ENCODE data around the gene GRAMD4. TPM values are rescaled to one million over a fixed set of nuclear protein-coding genes. Genes with fewer than 3 reads are reported as not detected.

GRAMD4 gene
- total and polyA plus RNA-seq, 2 donors (not counting 1 experiment from before 2014, with no cell fraction given), result 17.0 to 88.1 TPM

GRCh38 chr22:46585340-46586122 lies 34.7 kb upstream of the GRAMD4 start:
- Histone ChIP-seq H3K4me3 (ENCODE audit: control extremely low read depth in 1 of 5, extremely low read depth in 1 of 5, insufficient read depth in 1 of 5, low read depth in 2 of 5, low read length in 4 of 5) (no peak overlapping the region), H3K4me2 (replicated peaks; ENCODE audit: low read depth, low read length, poor library complexity, severe bottlenecking) (peak overlapping the region; percentile 82), H3K36me3 (replicated peaks in 1 of 2; ENCODE audit: control extremely low read depth in 1 of 2, control insufficient read depth in 1 of 2, extremely low read depth in 1 of 2, insufficient read depth in 2 of 2, low read length in 1 of 2) (no peaks in the 10 kb centered on the region), H3K27me3 (replicated peaks in 1 of 4; ENCODE audit: control extremely low read depth in 1 of 4, control insufficient read depth in 3 of 4, insufficient read depth in 4 of 4, low read length in 3 of 4) (no peaks in the 10 kb centered on the region), H3K9ac (ENCODE audit: low read length) (no peak overlapping the region), H3K4me1 (ENCODE audit: control insufficient read depth in 2 of 2, insufficient read depth in 2 of 2, low read length in 2 of 2) (peaks cover 72 to 91% of the 10 kb centered on the region in 2 donors), H4K20me1 (ENCODE audit: control insufficient read depth, insufficient read depth, low read length, poor library complexity, severe bottlenecking) (peaks cover 14% of the 10 kb centered on the region), H3K9me3 (ENCODE audit: control extremely low read depth in 1 of 3, control insufficient read depth in 2 of 3, insufficient read depth in 1 of 3, low read length in 2 of 3) (no peaks in the 10 kb centered on the region), H2AFZ (ENCODE audit: insufficient read depth, low read depth, low read length, poor library complexity, severe bottlenecking) (no peak overlapping the region), H3K79me2 (ENCODE audit: control insufficient read depth, insufficient read depth, low read length) (peaks cover 91% of the 10 kb centered on the region), H3K27ac (ENCODE audit: low read length in 2 of 2) (no peak overlapping the region)
- WGBS (ENCODE audit: insufficient coverage), result 96% methylated on average over 18 of the region's 19 CpGs
- no peak for DNase-seq
- Mint-ChIP-seq H3K27me3 (no peaks in the 10 kb centered on the region), H3K27ac (peak overlapping the region; percentile 71), H3K4me1 (peaks cover 83% of the 10 kb centered on the region), H3K4me3 (peak overlapping the region; percentile 39), H3K9me3 (ENCODE audit: insufficient read depth) (no peaks in the 10 kb centered on the region)
- no peak for TF ChIP-seq CTCF (IDR thresholded peaks at IDR 0.05)
- TF ChIP-seq EZH2 (IDR thresholded peaks at IDR 0.05; ENCODE audit: borderline replicate concordance, insufficient read depth, low read depth, low read length, poor library complexity, severe bottlenecking), result no peak
- CTCF ChIA-PET, result no interaction called here
- intact Hi-C loops (cut with micrococcal nuclease), result loop anchor here (2.0 kb wide), 1 partner anchor 149 kb away; no protein-coding TSS in a partner anchor
- POLR2A ChIA-PET, result interaction anchor here (0.6 kb wide), 1 partner anchor 14 kb away, joined by 3 read pairs; no protein-coding TSS in a partner anchor
- no peak for ATAC-seq (ENCODE audit: low read depth)

GRCh38 chr22:46586123-46586519 lies 34.1 kb upstream of the GRAMD4 start:
- Mint-ChIP-seq H3K4me3 (no peak overlapping the region), H3K9me3 (ENCODE audit: insufficient read depth) (no peaks in the 10 kb centered on the region), H3K4me1 (peaks cover 83% of the 10 kb centered on the region), H3K27ac (peak overlapping the region; percentile 99), H3K27me3 (no peaks in the 10 kb centered on the region)
- peaks cover 73 to 91% of the 10 kb centered on the region in 2 donors for H3K4me1 ChIP-seq (ENCODE audit: control insufficient read depth in 2 of 2, insufficient read depth in 2 of 2, low read length in 2 of 2)
- no peaks in the 10 kb centered on the region for H3K9me3 ChIP-seq (ENCODE audit: control extremely low read depth in 1 of 3, control insufficient read depth in 2 of 3, insufficient read depth in 1 of 3, low read length in 2 of 3)
- H3K27ac ChIP-seq (ENCODE audit: low read length in 2 of 2), result peak overlapping the region in 1 of 2 donors; percentile 99
- no peaks in the 10 kb centered on the region for H3K36me3 ChIP-seq (replicated peaks in 1 of 2; ENCODE audit: control extremely low read depth in 1 of 2, control insufficient read depth in 1 of 2, extremely low read depth in 1 of 2, insufficient read depth in 2 of 2, low read length in 1 of 2)
- H3K4me2 ChIP-seq (replicated peaks; ENCODE audit: low read depth, low read length, poor library complexity, severe bottlenecking), result peak overlapping the region; percentile 82
- H3K4me3 ChIP-seq (ENCODE audit: control extremely low read depth in 1 of 5, extremely low read depth in 1 of 5, insufficient read depth in 1 of 5, low read depth in 2 of 5, low read length in 4 of 5), result no peak overlapping the region
- intact Hi-C loops (cut with micrococcal nuclease), result loop anchor here (2.0 kb wide), 1 partner anchor 149 kb away; no protein-coding TSS in a partner anchor
- ChIA-PET CTCF (no interaction called here), POLR2A (interaction anchor here (0.6 to 0.8 kb wide), 2 partner anchors 13 to 22 kb away, joined by 3 read pairs; no protein-coding TSS in a partner anchor)
- H3K79me2 ChIP-seq (ENCODE audit: control insufficient read depth, insufficient read depth, low read length), result peaks cover 90% of the 10 kb centered on the region
- no peak for DNase-seq
- no peak for TF ChIP-seq EZH2 (IDR thresholded peaks at IDR 0.05; ENCODE audit: borderline replicate concordance, insufficient read depth, low read depth, low read length, poor library complexity, severe bottlenecking)
- TF ChIP-seq CTCF (IDR thresholded peaks at IDR 0.05), result no peak
- peaks cover 12% of the 10 kb centered on the region for H4K20me1 ChIP-seq (ENCODE audit: control insufficient read depth, insufficient read depth, low read length, poor library complexity, severe bottlenecking)
- H2AFZ ChIP-seq (ENCODE audit: insufficient read depth, low read depth, low read length, poor library complexity, severe bottlenecking), result no peak overlapping the region
- WGBS (ENCODE audit: insufficient coverage), result 89% methylated on average over 3 of the region's 12 CpGs
- no peak for ATAC-seq (ENCODE audit: low read depth)
- no peaks in the 10 kb centered on the region for H3K27me3 ChIP-seq (replicated peaks in 1 of 4; ENCODE audit: control extremely low read depth in 1 of 4, control insufficient read depth in 3 of 4, insufficient read depth in 4 of 4, low read length in 3 of 4)
- no peak overlapping the region for H3K9ac ChIP-seq (ENCODE audit: low read length)

Measured in B cell (primary cell).